ENCODE results near the gene CFL2.
"Not testable (repeated sequence)": the region's sequence is repeated elsewhere in the genome, so short reads cannot be mapped to it uniquely, and the experiment has no call there.

Gene CFL2

DNA sequence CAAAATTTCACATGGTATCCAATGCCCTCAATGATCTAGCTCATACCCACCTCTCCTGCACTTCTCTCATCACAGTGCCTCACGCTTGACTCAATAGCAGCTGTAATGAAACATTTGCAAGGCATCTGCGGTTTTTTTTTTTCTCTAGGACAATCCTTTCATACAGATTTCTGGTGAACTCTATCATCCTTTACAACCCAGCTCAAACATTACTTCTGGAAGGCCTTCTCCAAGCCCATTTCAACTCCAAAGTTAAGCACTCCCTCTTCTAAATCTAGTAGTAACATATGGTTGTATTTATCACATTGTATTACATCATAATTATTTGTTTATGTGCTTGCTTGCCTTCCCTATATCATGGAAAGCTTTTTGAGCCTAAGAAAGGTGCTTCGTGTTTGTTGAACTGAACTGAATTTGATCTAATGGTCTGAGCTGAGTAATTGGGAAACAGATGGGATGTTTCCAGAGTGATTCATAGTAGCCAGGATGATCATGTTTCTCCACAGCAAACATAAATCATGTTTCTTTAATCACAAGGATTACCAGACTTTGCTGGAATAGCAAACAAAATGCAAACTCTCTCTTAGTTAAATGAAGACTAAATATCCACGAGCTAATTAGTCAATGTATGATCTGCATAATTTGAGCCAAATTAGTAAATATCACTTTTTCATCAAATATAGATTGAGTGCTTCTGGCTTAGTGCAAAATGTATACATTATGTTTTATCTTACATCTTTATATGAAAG, 14.3 kb downstream of the CFL2 start:
- H4K20me1 ChIP-seq = no peaks in the 10 kb centered on the region
- H3K4me2 ChIP-seq = no peak overlapping the region
- H3K4me1 ChIP-seq = no peaks in the 10 kb centered on the region
- H3K9me3 ChIP-seq (replicated peaks in 1 of 11) = no peaks in the 10 kb centered on the region
- no peak overlapping the region for H3K9ac ChIP-seq
- no peak overlapping the region for H3K4me3 ChIP-seq
- H3K27me3 ChIP-seq = no peaks in the 10 kb centered on the region
- no peak for TF ChIP-seq Cebpa-rat (IDR thresholded peaks at IDR 0.05)
- no peaks in the 10 kb centered on the region for H3K36me3 ChIP-seq
- H3K27ac ChIP-seq = no peak overlapping the region

DNA sequence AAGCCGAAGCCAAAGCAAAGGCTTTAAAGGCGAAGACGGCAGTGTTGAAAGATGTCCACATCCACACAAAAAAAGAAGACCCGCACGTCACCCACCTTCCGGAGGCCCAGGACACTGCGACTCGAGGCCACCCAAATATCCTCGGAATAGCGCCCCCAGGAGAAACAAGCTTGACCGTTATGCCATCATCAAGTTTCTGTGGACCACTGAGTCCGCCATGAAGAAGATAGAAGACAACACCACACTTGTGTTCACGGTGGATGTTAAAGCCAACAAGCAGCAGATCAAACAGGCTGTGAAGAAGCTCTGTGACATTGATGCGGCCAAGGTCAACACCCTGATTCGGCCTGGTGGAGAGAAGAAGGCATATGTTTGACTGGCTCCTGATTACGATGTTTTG, 20.2 kb downstream of the CFL2 start:
- not testable (repeated sequence) for H3K36me3 ChIP-seq; H3K4me1 ChIP-seq; H3K27ac ChIP-seq; H3K4me2 ChIP-seq; H3K9ac ChIP-seq; H3K9me3 ChIP-seq (replicated peaks in 1 of 11); H4K20me1 ChIP-seq; H3K4me3 ChIP-seq; H3K27me3 ChIP-seq

DNA sequence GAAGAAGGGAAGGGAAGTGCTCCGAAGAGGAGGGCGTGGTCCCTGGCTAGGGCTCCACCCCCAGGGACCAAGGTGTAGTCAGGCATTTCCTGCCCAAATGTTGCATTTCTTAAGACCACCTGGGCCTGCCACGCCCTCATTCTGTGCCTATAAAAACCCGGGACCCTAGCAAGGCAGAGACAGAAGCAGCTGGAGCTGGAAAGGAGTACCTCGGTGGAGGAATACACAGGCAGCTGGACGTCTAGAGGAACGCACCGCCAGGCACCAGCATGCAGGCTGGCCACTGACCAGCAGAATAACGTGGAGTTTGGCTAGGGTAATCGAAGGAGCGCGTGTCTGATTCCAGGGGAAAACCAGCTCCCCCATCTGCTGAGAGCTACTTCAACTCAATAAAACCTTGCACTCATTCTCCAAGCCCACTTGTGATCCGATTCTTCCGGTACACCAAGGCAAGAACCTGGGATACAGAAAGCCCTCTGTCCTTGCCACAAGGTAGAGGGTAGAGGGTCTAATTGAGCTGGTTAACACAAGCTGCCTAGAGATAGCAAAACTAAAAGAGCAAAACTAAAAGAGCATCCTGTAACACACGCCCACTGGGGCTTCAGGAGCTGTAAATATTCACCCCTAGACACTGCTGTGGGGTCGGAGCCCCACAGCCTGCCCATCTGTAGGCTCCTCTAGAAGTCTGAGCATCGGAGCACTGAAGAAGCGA, 21.0 kb downstream of the CFL2 start:
- Histone ChIP-seq H3K4me2 (no peak overlapping the region; a peak in 1 of 22 replicates), H3K27me3 (no peaks in the 10 kb centered on the region), H3K9ac (no peak overlapping the region), H3K27ac (no peak overlapping the region), H3K4me3 (no peak overlapping the region), H3K4me1 (peaks cover 0 to 5% (median 0%) of the 10 kb centered on the region in 10 experiments; a peak in 1 of 20 replicates), H3K36me3 (no peaks in the 10 kb centered on the region), H3K9me3 (replicated peaks in 1 of 11) (no peaks in the 10 kb centered on the region), H4K20me1 (no peaks in the 10 kb centered on the region)
- no peak for TF ChIP-seq Cebpa-rat (IDR thresholded peaks at IDR 0.05)

DNA sequence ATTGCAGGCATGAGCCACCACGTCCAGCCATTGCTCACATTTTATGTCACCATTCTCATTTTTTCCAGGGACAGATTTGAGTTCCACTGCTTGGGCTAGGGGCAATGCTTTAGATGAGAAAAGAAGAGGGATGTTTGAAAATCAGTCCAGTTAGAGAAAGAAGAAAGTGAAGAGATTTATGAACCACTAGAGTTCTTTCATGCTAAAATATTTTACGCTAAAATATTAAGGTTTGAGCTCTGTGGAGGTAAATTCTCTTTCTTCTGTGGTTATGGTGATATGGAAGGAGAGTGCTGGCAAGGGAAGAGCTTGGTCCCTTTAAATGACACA, 21.5 kb downstream of the CFL2 start:
- Histone ChIP-seq H3K9me3 (replicated peaks in 1 of 11) (no peaks in the 10 kb centered on the region), H3K27ac (no peak overlapping the region), H3K4me3 (no peak overlapping the region), H3K27me3 (no peaks in the 10 kb centered on the region), H4K20me1 (no peaks in the 10 kb centered on the region), H3K9ac (no peak overlapping the region), H3K4me1 (peaks cover 0 to 5% (median 0%) of the 10 kb centered on the region in 10 experiments; a peak in 1 of 20 replicates), H3K36me3 (no peaks in the 10 kb centered on the region), H3K4me2 (no peak overlapping the region; a peak in 1 of 22 replicates)
- TF ChIP-seq Cebpa-rat (IDR thresholded peaks at IDR 0.05) = no peak

DNA sequence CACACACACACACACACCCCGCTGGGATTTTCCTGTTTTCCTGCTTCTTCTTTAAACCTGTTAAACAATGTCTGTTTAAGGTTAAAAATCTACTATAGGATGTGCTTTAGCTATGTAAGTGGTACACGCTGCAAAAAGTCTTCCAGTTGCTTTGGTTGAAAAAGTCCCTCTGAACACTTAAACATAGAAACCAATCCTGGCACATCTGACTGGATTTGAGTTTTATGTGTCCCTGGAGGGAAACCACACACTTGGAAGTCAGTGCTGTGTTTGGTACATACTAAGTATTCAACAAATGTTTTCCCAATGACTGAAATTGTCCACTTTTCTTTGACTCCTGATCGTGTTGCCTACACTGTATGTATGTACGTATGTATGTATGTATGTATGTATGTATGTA, 22.0 kb downstream of the CFL2 start:
- Histone ChIP-seq H3K4me3 (no peak overlapping the region), H3K27ac (no peak overlapping the region), H3K27me3 (no peaks in the 10 kb centered on the region), H3K36me3 (no peaks in the 10 kb centered on the region), H4K20me1 (no peaks in the 10 kb centered on the region), H3K9me3 (replicated peaks in 1 of 11) (no peaks in the 10 kb centered on the region), H3K4me2 (no peak overlapping the region), H3K4me1 (peaks cover 0 to 5% (median 0%) of the 10 kb centered on the region in 10 experiments; a peak in 1 of 20 replicates), H3K9ac (no peak overlapping the region)
- TF ChIP-seq Cebpa-rat (IDR thresholded peaks at IDR 0.05) = no peak

DNA sequence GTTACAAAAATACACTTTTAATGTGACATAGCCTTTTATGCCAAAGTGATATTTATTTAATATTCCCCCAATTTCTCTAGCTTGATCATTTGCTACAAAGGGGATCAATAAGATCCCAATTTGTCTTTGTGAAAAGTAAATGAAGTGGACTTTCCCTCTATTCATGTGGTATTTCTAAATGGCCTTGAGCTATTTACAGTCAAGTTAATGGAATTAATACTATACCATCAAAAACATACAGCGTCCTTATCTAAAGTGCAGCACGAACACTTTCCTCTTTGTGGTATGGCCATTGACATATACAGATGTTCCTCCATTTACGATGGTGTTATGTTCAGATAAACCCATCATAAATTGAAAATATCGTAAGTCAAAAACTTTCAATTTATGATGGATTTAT, 23.2 kb downstream of the CFL2 start:
- Histone ChIP-seq H3K27me3 (no peaks in the 10 kb centered on the region), H4K20me1 (no peaks in the 10 kb centered on the region), H3K27ac (no peak overlapping the region), H3K4me1 (peaks cover 0 to 5% (median 0%) of the 10 kb centered on the region in 10 experiments; a peak in 1 of 20 replicates), H3K9me3 (replicated peaks in 1 of 11) (no peaks in the 10 kb centered on the region), H3K9ac (no peak overlapping the region), H3K4me2 (no peak overlapping the region), H3K36me3 (no peaks in the 10 kb centered on the region), H3K4me3 (no peak overlapping the region)
- TF ChIP-seq Cebpa-rat (IDR thresholded peaks at IDR 0.05) = no peak

DNA sequence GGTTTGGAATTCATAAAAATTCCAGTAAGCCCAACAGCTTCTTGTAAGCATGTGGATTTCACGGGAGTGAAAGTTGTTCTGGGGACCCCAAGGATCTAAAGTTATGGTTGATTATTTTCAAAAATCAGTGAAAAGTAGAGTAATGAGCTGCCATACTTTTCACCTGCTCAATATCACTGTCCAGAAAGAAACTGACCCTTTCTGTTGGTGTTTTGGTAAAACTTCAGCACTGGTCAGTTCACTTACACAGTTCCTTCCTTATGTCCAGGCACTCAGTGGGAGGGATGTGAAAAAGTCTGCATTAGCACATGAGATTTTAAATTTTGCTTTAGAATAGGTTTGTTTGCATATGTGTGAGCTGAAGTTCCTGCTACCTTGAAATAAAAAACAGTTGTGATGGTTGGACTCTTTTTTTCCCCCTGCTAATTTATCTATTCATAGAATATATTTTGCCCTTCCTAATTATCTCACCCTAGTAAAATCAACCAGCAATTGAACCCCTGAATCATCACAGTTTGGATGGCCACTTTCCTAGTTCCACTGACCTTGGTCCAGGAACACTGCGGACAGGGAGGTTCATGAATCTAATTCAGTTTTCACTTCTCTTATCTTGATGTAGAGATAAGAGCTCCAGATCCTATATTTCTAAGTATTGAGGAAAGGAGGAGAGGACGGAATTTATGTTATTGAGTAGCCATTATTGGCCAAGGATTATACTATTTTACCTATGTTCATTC, 25.8 kb downstream of the CFL2 start:
- Histone ChIP-seq H3K4me1 (peaks cover 0 to 5% (median 0%) of the 10 kb centered on the region in 10 experiments; a peak in 1 of 20 replicates), H3K4me2 (no peak overlapping the region), H3K9me3 (replicated peaks in 1 of 11) (no peaks in the 10 kb centered on the region), H4K20me1 (no peaks in the 10 kb centered on the region), H3K27me3 (no peaks in the 10 kb centered on the region), H3K4me3 (no peak overlapping the region), H3K9ac (no peak overlapping the region), H3K36me3 (no peaks in the 10 kb centered on the region), H3K27ac (no peak overlapping the region)
- TF ChIP-seq Cebpa-rat (IDR thresholded peaks at IDR 0.05) = no peak

DNA sequence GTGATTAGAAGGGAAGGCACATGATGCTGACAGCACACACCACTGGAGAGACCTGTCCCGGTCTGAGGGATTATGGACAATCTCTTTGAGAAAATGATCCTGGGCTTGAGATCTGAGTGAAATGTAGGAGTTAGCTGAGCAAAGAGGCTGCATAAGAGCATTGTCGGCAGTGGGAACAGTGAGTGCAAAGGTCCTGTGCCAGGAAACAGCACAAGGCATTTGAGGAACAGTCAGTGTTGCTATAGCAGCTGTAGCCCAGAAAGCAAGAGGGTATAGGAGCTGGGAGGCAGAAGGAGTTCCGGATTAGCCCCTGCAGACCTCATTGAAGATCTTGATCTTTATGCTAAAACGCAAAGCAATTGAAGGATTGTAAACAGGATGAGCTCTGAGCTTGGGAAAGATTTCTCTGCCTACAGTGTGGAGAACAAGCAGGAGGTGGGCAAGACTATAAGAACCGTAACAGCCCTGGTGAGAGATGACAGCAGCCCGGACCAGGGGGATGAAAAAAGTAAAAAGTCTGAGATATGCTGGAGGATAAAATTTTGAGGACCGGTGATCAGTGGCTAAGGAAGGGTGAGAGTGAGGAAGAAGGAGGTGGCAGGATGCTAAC, 28.5 kb downstream of the CFL2 start:
- H3K4me3 ChIP-seq = no peak overlapping the region
- no peak for TF ChIP-seq Cebpa-rat (IDR thresholded peaks at IDR 0.05)

DNA sequence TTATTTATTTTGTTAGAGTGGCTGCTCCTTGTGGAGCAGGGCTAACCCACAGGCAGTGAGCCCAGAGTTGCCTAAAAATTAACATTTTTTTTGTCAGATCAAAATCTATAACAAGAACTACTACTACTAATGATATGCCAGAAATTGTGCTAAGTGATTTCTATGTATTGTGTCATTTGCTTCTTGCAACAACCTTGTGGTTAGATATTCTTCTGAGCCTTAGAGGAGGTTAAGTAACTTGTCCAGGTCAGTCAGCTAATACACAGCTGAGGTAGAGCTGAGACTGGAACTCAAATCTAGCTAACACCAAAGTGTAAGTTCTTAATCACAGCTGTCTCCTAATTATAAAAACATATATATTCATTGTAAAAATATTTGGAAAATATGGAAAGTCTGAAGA, 29.8 kb downstream of the CFL2 start:
- TF ChIP-seq Cebpa-rat (IDR thresholded peaks at IDR 0.05) = no peak

More for the DNA sequence above, 28.5 kb downstream of the CFL2 start:
- H3K36me3 ChIP-seq = no peaks in the 10 kb centered on the region
- no peak overlapping the region for H3K9ac ChIP-seq
- no peak overlapping the region for H3K4me2 ChIP-seq
- no peak overlapping the region for H3K27ac ChIP-seq
- H3K4me1 ChIP-seq = 0 out of 20 replicates have a peak, but pooled peaks cover 0 to 4% (median 0%) of the 10 kb centered on the region in 10 experiments
- H3K27me3 ChIP-seq = no peaks in the 10 kb centered on the region
- H4K20me1 ChIP-seq = no peaks in the 10 kb centered on the region
- no peaks in the 10 kb centered on the region for H3K9me3 ChIP-seq (replicated peaks in 1 of 11)

More for the DNA sequence above, 29.8 kb downstream of the CFL2 start:
- 0 out of 20 replicates have a peak, but pooled peaks cover 0 to 4% (median 0%) of the 10 kb centered on the region in 10 experiments for H3K4me1 ChIP-seq
- H3K27ac ChIP-seq = no peak overlapping the region
- H3K4me2 ChIP-seq = no peak overlapping the region
- no peaks in the 10 kb centered on the region for H3K9me3 ChIP-seq (replicated peaks in 1 of 11)
- no peaks in the 10 kb centered on the region for H3K36me3 ChIP-seq
- H4K20me1 ChIP-seq = no peaks in the 10 kb centered on the region
- no peaks in the 10 kb centered on the region for H3K27me3 ChIP-seq
- no peak overlapping the region for H3K9ac ChIP-seq
- H3K4me3 ChIP-seq = no peak overlapping the region
